ENCODE measurements around the gene SLC16A3.

Gene SLC16A3

GRCh38 chr17:82239401-82239925, 10.6 kb downstream of the SLC16A3 start:
- 0 out of 2 replicates have a peak overlapping the region, but pooled peaks have one; percentile 43 for H3K27ac ChIP-seq
- TF ChIP-seq, protein P1, sequence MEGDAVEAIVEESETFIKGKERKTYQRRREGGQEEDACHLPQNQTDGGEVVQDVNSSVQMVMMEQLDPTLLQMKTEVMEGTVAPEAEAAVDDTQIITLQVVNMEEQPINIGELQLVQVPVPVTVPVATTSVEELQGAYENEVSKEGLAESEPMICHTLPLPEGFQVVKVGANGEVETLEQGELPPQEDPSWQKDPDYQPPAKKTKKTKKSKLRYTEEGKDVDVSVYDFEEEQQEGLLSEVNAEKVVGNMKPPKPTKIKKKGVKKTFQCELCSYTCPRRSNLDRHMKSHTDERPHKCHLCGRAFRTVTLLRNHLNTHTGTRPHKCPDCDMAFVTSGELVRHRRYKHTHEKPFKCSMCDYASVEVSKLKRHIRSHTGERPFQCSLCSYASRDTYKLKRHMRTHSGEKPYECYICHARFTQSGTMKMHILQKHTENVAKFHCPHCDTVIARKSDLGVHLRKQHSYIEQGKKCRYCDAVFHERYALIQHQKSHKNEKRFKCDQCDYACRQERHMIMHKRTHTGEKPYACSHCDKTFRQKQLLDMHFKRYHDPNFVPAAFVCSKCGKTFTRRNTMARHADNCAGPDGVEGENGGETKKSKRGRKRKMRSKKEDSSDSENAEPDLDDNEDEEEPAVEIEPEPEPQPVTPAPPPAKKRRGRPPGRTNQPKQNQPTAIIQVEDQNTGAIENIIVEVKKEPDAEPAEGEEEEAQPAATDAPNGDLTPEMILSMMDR (IDR thresholded peaks at IDR 0.05) = no peak
- TF ChIP-seq ZFX (IDR thresholded peaks at IDR 0.05; ENCODE audit: borderline replicate concordance) = no peak

- H3K27ac ChIP-seq = peak overlapping the region; percentile 43; the same call in 1 of the 2 replicates
- TF ChIP-seq, protein P1 (IDR thresholded peaks at IDR 0.05) = no peak
- TF ChIP-seq ZFX (IDR thresholded peaks at IDR 0.05; ENCODE audit: borderline replicate concordance) = no peak
These were observed 11.2 kb downstream of the SLC16A3 start for GRCh38 chr17:82239926-82240505.

GRCh38 chr17:82240506-82241182, 11.8 kb downstream of the SLC16A3 start:
- peak overlapping the region; percentile 43; the same call in 1 of the 2 replicates for H3K27ac ChIP-seq
- TF ChIP-seq, protein P1 (IDR thresholded peaks at IDR 0.05) = no peak
- no peak for TF ChIP-seq ZFX (IDR thresholded peaks at IDR 0.05; ENCODE audit: borderline replicate concordance)

DNA sequence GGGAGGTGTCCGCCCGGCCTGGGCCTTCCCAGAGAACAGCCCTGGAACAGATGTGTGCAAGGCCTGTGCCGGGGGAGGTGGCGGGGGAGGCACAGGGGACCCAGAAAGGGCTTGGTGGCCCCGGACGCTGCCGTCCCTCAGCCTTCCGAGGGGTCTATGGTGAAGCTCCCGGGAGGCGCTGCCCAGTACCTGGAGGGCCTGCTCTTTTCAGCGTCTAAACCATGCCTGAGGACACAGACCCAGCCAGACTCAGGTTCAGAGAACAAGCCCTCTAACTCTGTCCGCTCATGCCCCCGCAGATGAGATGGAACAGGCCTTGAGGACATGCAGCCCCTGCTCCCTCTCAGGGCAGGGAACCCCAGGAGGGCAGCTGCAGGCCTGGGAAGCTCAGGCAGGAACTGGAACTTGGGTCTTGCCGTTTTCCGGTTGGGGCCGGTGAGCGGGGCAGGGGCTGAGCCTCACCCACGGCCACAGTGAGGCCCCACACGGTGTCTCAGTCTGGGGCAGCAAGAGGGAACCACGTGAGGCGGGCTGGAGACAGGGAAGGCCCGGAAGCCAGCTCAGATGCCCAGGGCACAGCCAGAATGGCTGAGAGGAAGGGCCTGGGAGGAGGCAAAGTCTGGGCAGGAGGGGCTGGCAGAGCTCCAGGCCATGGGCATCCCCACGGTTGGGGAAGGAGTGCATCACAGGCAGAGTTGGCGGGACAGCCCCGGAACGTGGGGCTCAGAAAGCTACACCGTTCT, 12.5 kb downstream of the SLC16A3 start:
- peak overlapping the region; percentile 43; the same call in 1 of the 2 replicates for H3K27ac ChIP-seq
- TF ChIP-seq, protein P1 (IDR thresholded peaks at IDR 0.05) = no peak
- TF ChIP-seq ZFX (IDR thresholded peaks at IDR 0.05; ENCODE audit: borderline replicate concordance) = no peak

- H3K27ac ChIP-seq = peak overlapping the region; percentile 43
These were observed 13.3 kb downstream of the SLC16A3 start for GRCh38 chr17:82241926-82242697.

DNA sequence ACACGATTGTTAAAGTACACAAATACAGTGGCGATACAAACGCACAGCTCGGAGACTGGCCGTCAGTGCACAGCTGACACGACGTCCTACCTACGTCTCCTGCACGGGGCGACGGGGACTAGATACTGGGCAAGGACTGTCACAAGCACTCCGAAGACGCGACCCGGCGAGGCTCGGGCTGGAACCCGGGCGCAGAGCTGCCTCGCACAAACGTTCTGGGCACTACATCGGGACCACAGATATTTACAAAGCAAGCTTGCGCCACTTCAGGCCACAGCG, 13.8 kb downstream of the SLC16A3 start:
- no peak for TF ChIP-seq ZFX (IDR thresholded peaks at IDR 0.05; ENCODE audit: borderline replicate concordance)
- TF ChIP-seq, protein P1 (IDR thresholded peaks at IDR 0.05) = no peak
- H3K27ac ChIP-seq = peak overlapping the region; percentile 43

More at GRCh38 chr17:82241926-82242697, 13.3 kb downstream of the SLC16A3 start:
- no peak for TF ChIP-seq ZFX (IDR thresholded peaks at IDR 0.05; ENCODE audit: borderline replicate concordance)
- TF ChIP-seq, protein P1 (IDR thresholded peaks at IDR 0.05) = no peak
